Measurements from ENCODE around the gene KCND2.

KCND2 gene

DNA sequence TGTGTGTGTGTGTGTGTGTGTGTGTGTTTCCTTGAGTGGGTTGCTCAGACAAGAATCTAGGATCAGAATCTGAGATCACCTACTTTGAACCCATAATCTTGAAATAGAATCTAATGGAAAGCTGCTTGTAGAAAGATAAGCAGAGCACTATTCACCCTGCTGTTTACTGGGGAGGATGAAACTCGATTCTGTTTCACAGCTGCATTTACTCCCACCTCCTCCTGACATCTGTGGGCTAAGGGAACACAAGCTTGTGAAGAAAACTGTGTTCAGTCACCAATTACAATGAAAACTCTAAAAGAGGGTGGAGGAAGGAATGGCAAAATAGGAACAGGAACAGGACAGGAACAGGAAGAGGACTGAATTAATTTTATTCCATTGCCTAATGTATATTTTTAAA is 315.4 kb downstream of the KCND2 start:
- in situ Hi-C loops (cut with HindIII; ENCODE audit: low sequenced_read_pairs), result no loop called here
- no peak overlapping the region for H3K4me3 ChIP-seq (ENCODE audit: low read depth, low read length)
- TF ChIP-seq, protein P1, sequence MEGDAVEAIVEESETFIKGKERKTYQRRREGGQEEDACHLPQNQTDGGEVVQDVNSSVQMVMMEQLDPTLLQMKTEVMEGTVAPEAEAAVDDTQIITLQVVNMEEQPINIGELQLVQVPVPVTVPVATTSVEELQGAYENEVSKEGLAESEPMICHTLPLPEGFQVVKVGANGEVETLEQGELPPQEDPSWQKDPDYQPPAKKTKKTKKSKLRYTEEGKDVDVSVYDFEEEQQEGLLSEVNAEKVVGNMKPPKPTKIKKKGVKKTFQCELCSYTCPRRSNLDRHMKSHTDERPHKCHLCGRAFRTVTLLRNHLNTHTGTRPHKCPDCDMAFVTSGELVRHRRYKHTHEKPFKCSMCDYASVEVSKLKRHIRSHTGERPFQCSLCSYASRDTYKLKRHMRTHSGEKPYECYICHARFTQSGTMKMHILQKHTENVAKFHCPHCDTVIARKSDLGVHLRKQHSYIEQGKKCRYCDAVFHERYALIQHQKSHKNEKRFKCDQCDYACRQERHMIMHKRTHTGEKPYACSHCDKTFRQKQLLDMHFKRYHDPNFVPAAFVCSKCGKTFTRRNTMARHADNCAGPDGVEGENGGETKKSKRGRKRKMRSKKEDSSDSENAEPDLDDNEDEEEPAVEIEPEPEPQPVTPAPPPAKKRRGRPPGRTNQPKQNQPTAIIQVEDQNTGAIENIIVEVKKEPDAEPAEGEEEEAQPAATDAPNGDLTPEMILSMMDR (IDR thresholded peaks at IDR 0.05; ENCODE audit: low read depth, low read length), result no peak
- no peak for DNase-seq (ENCODE audit: low read depth, low spot score)

DNA sequence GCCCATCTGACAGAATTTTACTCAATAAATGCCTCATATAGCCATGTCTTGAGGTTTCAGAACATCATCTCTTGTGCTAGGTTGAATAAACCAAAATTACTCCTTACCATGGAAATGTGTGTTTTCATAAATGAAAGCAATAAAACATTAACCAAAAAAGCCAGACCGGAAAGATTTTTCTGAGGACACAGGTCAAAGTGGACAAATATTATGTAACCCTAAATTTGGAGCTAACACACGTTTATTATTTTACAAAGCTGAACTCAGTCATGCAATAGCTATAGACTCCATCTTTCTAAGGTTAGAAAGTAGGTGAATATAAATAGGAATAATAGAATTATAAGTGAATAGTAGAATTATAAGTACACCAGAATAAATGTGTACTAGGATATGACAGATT is 315.9 kb downstream of the KCND2 start:
- in situ Hi-C loops (cut with HindIII; ENCODE audit: low sequenced_read_pairs), result no loop called here
- TF ChIP-seq, protein P1 (IDR thresholded peaks at IDR 0.05; ENCODE audit: low read depth, low read length), result no peak
- no peak overlapping the region for H3K4me3 ChIP-seq (ENCODE audit: low read depth, low read length)
- no peak for DNase-seq (ENCODE audit: low read depth, low spot score)

GRCh38 chr7:120600607-120601006 is 327.6 kb downstream of the KCND2 start:
- in situ Hi-C loops (cut with HindIII; ENCODE audit: low sequenced_read_pairs), result no loop called here
- no peak overlapping the region for H3K4me3 ChIP-seq (ENCODE audit: low read depth, low read length)
- DNase-seq (ENCODE audit: low read depth, low spot score), result no peak
- TF ChIP-seq, protein P1 (IDR thresholded peaks at IDR 0.05; ENCODE audit: low read depth, low read length), result no peak

DNA sequence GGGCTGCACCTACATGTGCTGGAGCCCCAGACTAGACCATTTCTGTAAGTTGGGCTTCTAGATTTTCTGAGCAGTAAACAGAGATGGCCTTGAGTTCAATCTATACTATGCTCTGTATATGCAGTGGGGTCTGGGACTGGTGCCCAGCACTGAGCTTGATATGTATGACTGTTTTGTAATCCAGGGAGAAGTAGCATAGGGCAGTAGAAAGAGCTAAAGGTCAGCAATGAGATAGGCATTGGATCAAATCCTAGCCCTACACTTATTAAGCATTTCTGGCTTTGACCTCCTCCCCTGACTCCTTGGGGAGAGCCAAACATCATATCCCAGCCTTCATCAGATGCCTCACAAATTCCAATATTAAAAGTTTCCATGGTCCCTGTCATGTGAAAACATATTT is 330.4 kb downstream of the KCND2 start:
- in situ Hi-C loops (cut with HindIII; ENCODE audit: low sequenced_read_pairs), result no loop called here
- DNase-seq (ENCODE audit: low read depth, low spot score), result no peak

GRCh38 chr7:120609136-120609753 is 336.3 kb downstream of the KCND2 start:
- DNase-seq (ENCODE audit: low read depth, low spot score), result no peak
- TF ChIP-seq, protein P1 (IDR thresholded peaks at IDR 0.05; ENCODE audit: low read depth, low read length), result no peak
- in situ Hi-C loops (cut with HindIII; ENCODE audit: low sequenced_read_pairs), result no loop called here
- no peak overlapping the region for H3K4me3 ChIP-seq (ENCODE audit: low read depth, low read length)

More for the DNA sequence above, 330.4 kb downstream of the KCND2 start:
- H3K4me3 ChIP-seq (ENCODE audit: low read depth, low read length), result no peak overlapping the region
- TF ChIP-seq, protein P1 (IDR thresholded peaks at IDR 0.05; ENCODE audit: low read depth, low read length), result no peak

DNA sequence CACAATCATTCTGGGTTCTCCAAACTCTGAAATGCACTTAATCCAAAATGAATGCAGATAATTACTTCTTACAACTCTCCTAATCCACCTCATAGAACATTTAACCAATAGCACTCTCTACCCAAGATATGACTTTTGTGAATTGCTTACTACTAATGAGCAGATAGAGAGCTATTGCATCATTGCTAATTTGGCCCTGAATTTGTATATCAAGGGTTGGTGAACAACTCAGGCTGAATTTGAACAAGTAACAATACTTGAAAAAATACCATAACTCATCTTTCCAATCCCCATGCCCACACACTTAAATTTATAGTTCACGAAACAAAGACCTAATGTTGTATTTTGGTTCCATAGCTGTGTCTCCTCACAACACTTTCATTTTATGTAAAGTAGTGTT is 339.0 kb downstream of the KCND2 start:
- no peak for DNase-seq (ENCODE audit: low read depth, low spot score)
- H3K4me3 ChIP-seq (ENCODE audit: low read depth, low read length), result no peak overlapping the region
- TF ChIP-seq, protein P1 (IDR thresholded peaks at IDR 0.05; ENCODE audit: low read depth, low read length), result no peak
- in situ Hi-C loops (cut with HindIII; ENCODE audit: low sequenced_read_pairs), result no loop called here

Data from astrocyte of the spinal cord (primary cell).